NCI-H2196 treated with DMSO at 0.1 percent for 48 hours (cell line): Measurements from ENCODE around the gene ORMDL3.
A peak's percentile ranks its signal among the peaks of the same experiment; 100 is the strongest.

ENCODE experiments used
- DNase-seq: peaks from one replicate; lab custom pipeline; 2025; ENCODE audit not compliant: unreplicated experiment; lab: John Stamatoyannopoulos, UW

The ORMDL3 gene

GRCh38 chr17:39927101-39927928 is at the start of gene ORMDL3, which contains the start of gene LRRC3C:
TSS of gene ORMDL3 (minus strand) at chr17:39927601. CDS start at chr17:39924203, 3,398 bp downstream.
TSS of gene LRRC3C (plus strand) at chr17:39927732. CDS start at chr17:39941524, 13,792 bp downstream.
- peak; percentile 65 for DNase-seq

GRCh38 chr17:39975801-39976200 is 48.4 kb upstream of the ORMDL3 start:
- DNase-seq: no peak

GRCh38 chr17:39974433-39974832 is 47.0 kb upstream of the ORMDL3 start:
- no peak for DNase-seq

GRCh38 chr17:39973496-39973895 is 46.1 kb upstream of the ORMDL3 start:
- DNase-seq: no peak

GRCh38 chr17:39972271-39972670 is 44.9 kb upstream of the ORMDL3 start:
- DNase-seq: no peak

GRCh38 chr17:39971076-39971603 is 43.7 kb upstream of the ORMDL3 start:
- DNase-seq: no peak

GRCh38 chr17:39970157-39970692 is 42.8 kb upstream of the ORMDL3 start:
- no peak for DNase-seq

GRCh38 chr17:39969375-39969774 is 42.0 kb upstream of the ORMDL3 start:
- no peak for DNase-seq

GRCh38 chr17:39968761-39969160 is 41.4 kb upstream of the ORMDL3 start:
- DNase-seq: no peak

GRCh38 chr17:39966771-39967170 is 39.4 kb upstream of the ORMDL3 start:
- no peak for DNase-seq

- DNase-seq: no peak
Measured at GRCh38 chr17:39965017-39965699, 37.8 kb upstream of the ORMDL3 start.

GRCh38 chr17:39963829-39964228 is 36.4 kb upstream of the ORMDL3 start:
- DNase-seq: peak; percentile 18

GRCh38 chr17:39962642-39963220 is 35.3 kb upstream of the ORMDL3 start, which contains the start of gene GSDMA:
TSS of gene GSDMA (plus strand) at chr17:39963004. CDS start at chr17:39965688, 2,684 bp downstream.
- DNase-seq: no peak

GRCh38 chr17:39960524-39961041 is 33.2 kb upstream of the ORMDL3 start:
- no peak for DNase-seq

GRCh38 chr17:39955726-39956225 is 28.4 kb upstream of the ORMDL3 start:
- no peak for DNase-seq

GRCh38 chr17:39954876-39955275 is 27.5 kb upstream of the ORMDL3 start:
- DNase-seq: no peak

GRCh38 chr17:39953471-39953888 is 26.1 kb upstream of the ORMDL3 start:
- DNase-seq: no peak

GRCh38 chr17:39952680-39953470 is 25.5 kb upstream of the ORMDL3 start:
- DNase-seq: peak; percentile 75

- no peak for DNase-seq
Measured at GRCh38 chr17:39951924-39952679, 24.7 kb upstream of the ORMDL3 start.
